B cell (primary cell): Measurements from ENCODE around the gene NCK2. TPM values are rescaled to one million over a fixed set of nuclear protein-coding genes. Genes with fewer than 3 reads are reported as not detected.

Source experiments
- ATAC-seq: fragments of 200-7000 bp; cut with Tn5 transposase; one replicate; pipeline ENCODE4 v1.10.0; 2021; ENCODE audit warnings: low read depth, mild to moderate bottlenecking, moderate number of reproducible peaks, moderate library complexity
- CTCF ChIA-PET: fragments of 350-600 bp; sonication (Branson Sonifier 250); formaldehyde crosslinking; loops from one replicate; lab custom pipeline; 2021; ENCODE audit warnings: antibody characterized with exemption, inconsistent platforms; lab: Charles Lee
- POLR2A ChIA-PET: fragments of 350-600 bp; sonication (Branson Sonifier 250); formaldehyde crosslinking; loops from one replicate; lab custom pipeline; 2021; ENCODE audit warnings: antibody characterized with exemption; lab: Charles Lee
- DNase-seq: peaks from one replicate; pipeline ENCODE4 v3.0.0; 2013
- H2AFZ ChIP-seq: 2 replicates; pipeline ENCODE4 v1.6.1; 2012; ENCODE audit warnings: mild to moderate bottlenecking, low read depth, low read length; ENCODE audit not compliant: insufficient read depth, poor library complexity, severe bottlenecking
- H3K27ac ChIP-seq, 2 donors: 1 replicate in 1 of 2; 2 replicates in 1 of 2; pipeline ENCODE4 v1.5.1; 2012 to 2013; ENCODE audit warnings: low read length in 2 of 2, mild to moderate bottlenecking in 2 of 2, moderate library complexity in 1 of 2
- H3K27me3 ChIP-seq, 4 experiments: fragments of 200-600 bp in 1 of 4; sonication (generic) in 1 of 4; replicated peaks in 1 of 4; 1 replicate in 2 of 4; 2 replicates in 2 of 4; pipeline versions ENCODE4 v1.6.1 to v1.7.0; 2013 to 2016; ENCODE audit warnings: low read length in 3 of 4, mild to moderate bottlenecking in 2 of 4, mixed read lengths in 1 of 4, moderate library complexity in 1 of 4; ENCODE audit not compliant: insufficient read depth in 4 of 4, control insufficient read depth in 3 of 4; ENCODE audit errors: control extremely low read depth in 1 of 4
- H3K36me3 ChIP-seq, 2 experiments: replicated peaks in 1 of 2; 1 replicate in 1 of 2; 2 replicates in 1 of 2; pipeline versions ENCODE4 v1.6.1 to v1.7.1; 2013; ENCODE audit warnings: low read length in 1 of 2; ENCODE audit not compliant: insufficient read depth in 2 of 2, control insufficient read depth in 1 of 2; ENCODE audit errors: control extremely low read depth in 1 of 2, extremely low read depth in 1 of 2
- H3K4me1 ChIP-seq, 2 donors: fragments of 200-600 bp in 1 of 2; sonication (generic) in 1 of 2; 1 replicate in 1 of 2; 2 replicates in 1 of 2; pipeline versions ENCODE4 v1.5.1 to v1.6.1; 2013 to 2017; ENCODE audit warnings: low read length in 2 of 2; ENCODE audit not compliant: control insufficient read depth in 2 of 2, insufficient read depth in 2 of 2
- H3K4me2 ChIP-seq: replicated peaks from 2 replicates; pipeline ENCODE3; 2012; ENCODE audit warnings: mild to moderate bottlenecking, low read depth, low read length; ENCODE audit not compliant: poor library complexity, severe bottlenecking
- H3K4me3 ChIP-seq, 5 experiments: fragments of 200-600 bp in 1 of 5; sonication (generic) in 1 of 5; 1 replicate in 3 of 5; 2 replicates in 2 of 5; pipeline versions ENCODE4 v1.5.1 to v1.7.0; 2011 to 2016; ENCODE audit warnings: low read length in 4 of 5, mild to moderate bottlenecking in 4 of 5, low read depth in 2 of 5, control low read depth in 1 of 5, moderate library complexity in 1 of 5; ENCODE audit not compliant: insufficient read depth in 1 of 5; ENCODE audit errors: control extremely low read depth in 1 of 5, extremely low read depth in 1 of 5
- H3K79me2 ChIP-seq: fragments of 200-600 bp; sonication (generic); one replicate; pipeline ENCODE4 v1.6.0; 2016; ENCODE audit warnings: low read length; ENCODE audit not compliant: control insufficient read depth, insufficient read depth
- H3K9ac ChIP-seq: fragments of 200-600 bp; sonication (generic); 2 replicates; pipeline ENCODE4 v1.6.1; 2017; ENCODE audit warnings: mild to moderate bottlenecking, low read length, moderate library complexity
- H3K9me3 ChIP-seq, 3 donors: one replicate each; pipeline versions ENCODE4 v1.6.1 to v1.7.1; 2013; ENCODE audit warnings: low read length in 2 of 3; ENCODE audit not compliant: control insufficient read depth in 2 of 3, insufficient read depth in 1 of 3; ENCODE audit errors: control extremely low read depth in 1 of 3
- H4K20me1 ChIP-seq: 2 replicates; pipeline ENCODE4 v1.6.0; 2012; ENCODE audit warnings: mild to moderate bottlenecking, low read length; ENCODE audit not compliant: insufficient read depth, control insufficient read depth, poor library complexity, severe bottlenecking
- H3K27ac Mint-ChIP-seq: one replicate; pipeline ENCODE4 v1.8.0; 2021; ENCODE audit warnings: mixed read lengths
- H3K27me3 Mint-ChIP-seq: one replicate; pipeline ENCODE4 v1.8.0; 2021; ENCODE audit warnings: mixed read lengths
- H3K4me1 Mint-ChIP-seq: one replicate; pipeline ENCODE4 v1.8.0; 2021; ENCODE audit warnings: mixed read lengths
- H3K4me3 Mint-ChIP-seq: one replicate; pipeline ENCODE4 v1.8.0; 2021; ENCODE audit warnings: mixed read lengths
- H3K9me3 Mint-ChIP-seq: one replicate; pipeline ENCODE4 v1.8.0; 2022; ENCODE audit warnings: mixed read lengths; ENCODE audit not compliant: insufficient read depth
- EZH2 ChIP-seq: IDR thresholded peaks from 2 replicates; pipeline ENCODE4 v1.6.1; 2012; ENCODE audit warnings: borderline replicate concordance, low read depth, mild to moderate bottlenecking, moderate library complexity, low read length; ENCODE audit not compliant: insufficient read depth, poor library complexity, severe bottlenecking
- WGBS: methylation state at CpG from one replicate; pipeline ENCODE4 v1.1.5; 2013; ENCODE audit warnings: missing lambda C conversion rate; ENCODE audit not compliant: insufficient coverage; 5-methylcytosine and 5-hydroxymethylcytosine counted together
- intact Hi-C: fragments of 100-400 bp; cut with micrococcal nuclease; formaldehyde crosslinking; loops from one replicate; pipeline ENCODE4 v1.10.0; 2022
- polyA plus RNA-seq: library from polyadenylated mRNA; depleted of rRNA; stranded (reverse); fragments of >200 nt; gene quantifications from 2 replicates; pipeline ENCODE4 v1.2.3, GENCODE V29; 2012
- total RNA-seq, 2 donors: library from RNA; stranded (reverse); fragments of 120-200 nt in 1 of 2; gene quantifications; 1 replicate in 1 of 2; 2 replicates in 1 of 2; pipeline versions ENCODE4 v1.2.3 to v1.2.4, GENCODE V29; 2013 to 2022
- TF ChIP-seq, protein P1 (sequence below): fragments of 200-600 bp; IDR thresholded peaks from one replicate; pipeline ENCODE4 v1.8.0; 2022; ENCODE audit warnings: antibody characterized with exemption, mild to moderate bottlenecking

NCK2 gene
- total and polyA plus RNA-seq, 2 donors (not counting 1 experiment from before 2014, with no cell fraction given): 64.2 to 72.3 TPM

DNA sequence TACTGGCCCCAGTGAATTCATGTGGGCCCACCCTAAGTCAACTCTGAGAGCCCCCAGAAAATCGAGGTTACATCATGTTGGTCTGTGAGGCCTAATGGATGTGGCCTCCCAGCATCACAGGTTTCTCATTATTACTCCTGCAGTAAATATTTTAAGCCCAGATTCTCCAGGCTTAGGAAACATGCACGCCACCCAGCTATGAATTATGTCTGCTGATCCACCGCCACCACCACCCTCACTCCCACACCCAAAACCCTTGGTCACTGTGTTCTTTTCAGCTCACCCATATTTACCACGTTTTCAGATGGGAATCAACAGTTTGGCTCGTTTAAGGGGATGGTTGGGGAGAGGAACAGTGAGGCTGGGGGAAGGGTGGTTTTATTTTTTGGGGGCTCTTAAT, 128.6 kb downstream of the NCK2 start:
- Histone ChIP-seq H3K4me2 (peak overlapping the region; percentile 35), H2AFZ (no peak overlapping the region), H3K36me3 (peaks cover 2 to 40% of the 10 kb centered on the region in 2 experiments), H3K27ac (peak overlapping the region in 1 of 2 donors; percentile 59), H3K79me2 (peaks cover 98% of the 10 kb centered on the region), H3K27me3 (no peaks in the 10 kb centered on the region), H4K20me1 (peaks cover 89% of the 10 kb centered on the region), H3K4me3 (no peak overlapping the region), H3K4me1 (peaks cover 34 to 38% of the 10 kb centered on the region in 2 donors), H3K9me3 (no peaks in the 10 kb centered on the region), H3K9ac (peak overlapping the region; percentile 4)
- H3K4me1 Mint-ChIP-seq: peaks cover 80% of the 10 kb centered on the region
- TF ChIP-seq, protein P1, sequence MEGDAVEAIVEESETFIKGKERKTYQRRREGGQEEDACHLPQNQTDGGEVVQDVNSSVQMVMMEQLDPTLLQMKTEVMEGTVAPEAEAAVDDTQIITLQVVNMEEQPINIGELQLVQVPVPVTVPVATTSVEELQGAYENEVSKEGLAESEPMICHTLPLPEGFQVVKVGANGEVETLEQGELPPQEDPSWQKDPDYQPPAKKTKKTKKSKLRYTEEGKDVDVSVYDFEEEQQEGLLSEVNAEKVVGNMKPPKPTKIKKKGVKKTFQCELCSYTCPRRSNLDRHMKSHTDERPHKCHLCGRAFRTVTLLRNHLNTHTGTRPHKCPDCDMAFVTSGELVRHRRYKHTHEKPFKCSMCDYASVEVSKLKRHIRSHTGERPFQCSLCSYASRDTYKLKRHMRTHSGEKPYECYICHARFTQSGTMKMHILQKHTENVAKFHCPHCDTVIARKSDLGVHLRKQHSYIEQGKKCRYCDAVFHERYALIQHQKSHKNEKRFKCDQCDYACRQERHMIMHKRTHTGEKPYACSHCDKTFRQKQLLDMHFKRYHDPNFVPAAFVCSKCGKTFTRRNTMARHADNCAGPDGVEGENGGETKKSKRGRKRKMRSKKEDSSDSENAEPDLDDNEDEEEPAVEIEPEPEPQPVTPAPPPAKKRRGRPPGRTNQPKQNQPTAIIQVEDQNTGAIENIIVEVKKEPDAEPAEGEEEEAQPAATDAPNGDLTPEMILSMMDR: no peak
- TF ChIP-seq EZH2: no peak
- no peak for DNase-seq
- no peaks in the 10 kb centered on the region for H3K9me3 Mint-ChIP-seq
- 80% methylated on average over 3 of the region's 5 CpGs for WGBS
- peak overlapping the region; percentile 64 for H3K4me3 Mint-ChIP-seq
- no peaks in the 10 kb centered on the region for H3K27me3 Mint-ChIP-seq
- intact Hi-C loops: loop anchor here (5.0 kb wide), 1 partner anchor 76 kb away; no protein-coding TSS in a partner anchor
- ATAC-seq: no peak
- peak overlapping the region; percentile 83 for H3K27ac Mint-ChIP-seq
- CTCF ChIA-PET: no interaction called here
- POLR2A ChIA-PET: no interaction called here

DNA sequence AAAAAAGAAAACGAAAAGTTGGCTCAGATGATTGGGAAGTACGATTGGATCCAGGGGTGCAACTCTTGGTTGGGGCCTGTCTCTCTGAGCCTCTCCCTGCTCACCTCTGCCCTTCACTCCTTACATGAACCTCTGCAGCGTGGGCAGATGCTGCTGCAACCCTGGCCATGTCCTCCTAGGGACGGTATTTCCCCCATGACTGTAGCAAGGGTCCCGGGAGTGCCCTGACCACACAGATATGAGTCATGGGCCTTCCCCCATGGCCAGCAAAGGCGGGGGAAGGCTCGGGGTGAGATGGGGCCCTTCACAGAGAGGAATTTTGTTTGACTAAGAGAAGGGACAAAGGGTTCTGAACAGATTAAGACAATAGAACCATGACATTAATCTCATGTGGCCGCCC, 129.0 kb downstream of the NCK2 start:
- Histone ChIP-seq H3K36me3 (peaks cover 4 to 44% of the 10 kb centered on the region in 2 experiments), H3K79me2 (peaks cover 98% of the 10 kb centered on the region), H3K27ac (peak overlapping the region; percentile 0 to 59), H2AFZ (no peak overlapping the region), H3K4me1 (peaks cover 31 to 35% of the 10 kb centered on the region in 2 donors), H3K4me3 (no peak overlapping the region), H3K9me3 (no peaks in the 10 kb centered on the region), H3K9ac (peak overlapping the region; percentile 4), H4K20me1 (peaks cover 89% of the 10 kb centered on the region), H3K4me2 (peak overlapping the region; percentile 35), H3K27me3 (no peaks in the 10 kb centered on the region)
- no peak for TF ChIP-seq EZH2
- TF ChIP-seq, protein P1: no peak
- ATAC-seq (peak; percentile 90), DNase-seq (no peak)
- Mint-ChIP-seq H3K27me3 (no peaks in the 10 kb centered on the region), H3K9me3 (no peaks in the 10 kb centered on the region), H3K27ac (peak overlapping the region; percentile 83), H3K4me3 (peak overlapping the region; percentile 64), H3K4me1 (peaks cover 77% of the 10 kb centered on the region)
- intact Hi-C loops: loop anchor here (5.0 kb wide), 1 partner anchor 76 kb away; no protein-coding TSS in a partner anchor
- ChIA-PET POLR2A (interaction anchor here (1.4 kb wide), 1 partner anchor 73 kb away, joined by 6 read pairs; no protein-coding TSS in a partner anchor), CTCF (interaction anchor here (1.0 to 1.2 kb wide), 2 partner anchors 11 to 87 kb away, joined by 3 read pairs; no protein-coding TSS in a partner anchor)
- 62% methylated on average over 5 of the region's 8 CpGs for WGBS
